ENCODE measurements around the gene C1orf159. TPM values are rescaled to one million over a fixed set of nuclear protein-coding genes. Genes with fewer than 3 reads are reported as not detected.
A peak's percentile ranks its signal among the peaks of the same experiment; 100 is the strongest.

C1orf159 gene
- total and polyA plus RNA-seq, 2 of the 8 experiments (the other 6 are each of a cell fraction or from before 2014, with no cell fraction given) = 10.0 to 10.9 TPM

GRCh38 chr1:1062348-1063163, 53.3 kb downstream of the C1orf159 start:
- no peaks in the 10 kb centered on the region for H3K79me2 ChIP-seq (ENCODE audit: control insufficient read depth in 1 of 2, insufficient read depth in 2 of 2, low read length in 2 of 2)
- POLR2A ChIA-PET (ENCODE audit: partially characterized antibody) = interaction anchor here (1.0 to 3.0 kb wide), 6 partner anchors 22 to 96 kb away, joined by 3 to 17 read pairs (median 4); no protein-coding TSS in a partner anchor
- no peaks in the 10 kb centered on the region for H3K79me1 ChIP-seq (ENCODE audit: low read depth, low read length)
- no peak overlapping the region for H3K9ac ChIP-seq (replicated peaks in 1 of 4; ENCODE audit: extremely low read depth in 1 of 4, low read depth in 3 of 4, low read length in 3 of 4)
- no peak overlapping the region for H3K23ac ChIP-seq (ENCODE audit: insufficient read length)
- peak overlapping the region; percentile 3 for H4K91ac ChIP-seq (replicated peaks; ENCODE audit: insufficient read length, low read length)
- H2BK15ac ChIP-seq (ENCODE audit: low read length) = no peak overlapping the region
- CTCF ChIA-PET (ENCODE audit: partially characterized antibody) = interaction anchor here (0.6 to 10.2 kb wide), 31 partner anchors 7 to 239 kb away, joined by 3 to 80 read pairs (median 5); partner anchors contain the start of genes ISG15 and PERM1
- DNase-seq (ENCODE audit: low read depth in 1 of 2, low spot score in 2 of 2) = no peak
- peaks cover 9 to 49% (median 33%) of the 10 kb centered on the region in 4 experiments for H3K27me3 ChIP-seq (replicated peaks in 1 of 4; ENCODE audit: control insufficient read depth in 3 of 4, extremely low read depth in 1 of 4, insufficient read depth in 3 of 4, low read length in 3 of 4)
- peaks cover 0 to 18% (median 11%) of the 10 kb centered on the region in 4 experiments; a peak in 5 of 7 replicates for H3K4me1 ChIP-seq (replicated peaks in 1 of 4; ENCODE audit: control insufficient read depth in 3 of 4, insufficient read depth in 4 of 4, low read length in 3 of 4)
- no peak overlapping the region for H4K8ac ChIP-seq (ENCODE audit: extremely low read depth, insufficient read depth, low read length)
- peaks cover 7% of the 10 kb centered on the region; the same call in 1 of the 2 replicates for H3K23me2 ChIP-seq (ENCODE audit: low read depth, low read length)
- no peak for FAIRE-seq
- no peak overlapping the region for H3K18ac ChIP-seq (ENCODE audit: extremely low read depth, low read length)
- no peak overlapping the region for H2AFZ ChIP-seq (ENCODE audit: low read length)
- H3K56ac ChIP-seq (replicated peaks; ENCODE audit: insufficient read length, low read depth, low read length) = no peak overlapping the region
- no peak overlapping the region for H3K14ac ChIP-seq (ENCODE audit: insufficient read length)
- H2BK5ac ChIP-seq (ENCODE audit: low read depth, low read length) = no peak overlapping the region
- no peak overlapping the region for H3K4ac ChIP-seq (replicated peaks; ENCODE audit: insufficient read length, low read depth, low read length)
- no peak overlapping the region for H2AK5ac ChIP-seq (ENCODE audit: low read depth, low read length)
- no peaks in the 10 kb centered on the region for H3K36me3 ChIP-seq (ENCODE audit: control insufficient read depth in 2 of 4, insufficient read depth in 4 of 4, low read length in 3 of 4)
- H2BK12ac ChIP-seq (ENCODE audit: low read depth, low read length) = no peak overlapping the region
- H3K27ac ChIP-seq (ENCODE audit: low read depth, low read length) = no peak overlapping the region
- H3K4me2 ChIP-seq (ENCODE audit: insufficient read depth in 1 of 2, low read depth in 2 of 2, low read length in 2 of 2) = no peak overlapping the region
- no peak overlapping the region for H3K4me3 ChIP-seq (ENCODE audit: extremely low read depth in 1 of 4, insufficient read depth in 2 of 4, low read depth in 3 of 4, low read length in 4 of 4)
- H2BK120ac ChIP-seq (replicated peaks; ENCODE audit: low read depth, low read length) = no peak overlapping the region
- peaks cover 0 to 13% of the 10 kb centered on the region in 2 experiments for H4K20me1 ChIP-seq (replicated peaks in 1 of 2; ENCODE audit: control insufficient read depth in 1 of 2, insufficient read depth in 2 of 2, low read length in 2 of 2)
- H3K9me3 ChIP-seq (ENCODE audit: insufficient read depth in 2 of 2, low read depth in 1 of 2, low read length in 1 of 2) = no peaks in the 10 kb centered on the region
- 79% methylated on average over 18 of the region's 29 CpGs; no CpG with 5 or more reads in 1 of the 2 experiments for WGBS, 2 experiments (ENCODE audit: extremely low coverage in 1 of 2, insufficient coverage in 1 of 2, insufficient read length in 1 of 2, insufficient replicate concordance in 2 of 2, low coverage in 1 of 2, low lambda C conversion rate in 2 of 2, missing lambda C conversion rate in 1 of 2)
- no peak overlapping the region; the same call in 1 of the 2 replicates for H2BK20ac ChIP-seq (ENCODE audit: low read length)
- H4K5ac ChIP-seq (ENCODE audit: insufficient read length, low read depth, low read length) = no peak overlapping the region
- TF ChIP-seq BCL11A (IDR thresholded peaks at IDR 0.05; ENCODE audit: low read depth in 2 of 2, low read length in 2 of 2) (no peak), TAF1 (IDR thresholded peaks at IDR 0.05; ENCODE audit: low read depth, low read length) (no peak), JUN (IDR thresholded peaks at IDR 0.05; ENCODE audit: low read depth, low read length) (no peak), ATF3 (IDR thresholded peaks at IDR 0.05; ENCODE audit: insufficient read depth, low read depth, low read length) (no peak), SAP30 (IDR thresholded peaks at IDR 0.05; ENCODE audit: insufficient read depth, insufficient replicate concordance, low read length) (no peak), KDM4A (IDR thresholded peaks at IDR 0.05; ENCODE audit: low read depth, low read length, severe bottlenecking) (no peak), FOSL1 (IDR thresholded peaks at IDR 0.05; ENCODE audit: insufficient read depth, low read depth, low read length) (no peak), RAD21 (IDR thresholded peaks at IDR 0.05 in 1 of 2, conservative IDR thresholded peaks at IDR 0.05 in 1 of 2; ENCODE audit: low read depth in 2 of 2, low read length in 2 of 2) (no peak), CREB1 (IDR thresholded peaks at IDR 0.05) (no peak), POLR2A (IDR thresholded peaks at IDR 0.05; ENCODE audit: control extremely low read depth in 1 of 2, low read depth in 2 of 2, low read length in 2 of 2) (no peak), CHD1 (IDR thresholded peaks at IDR 0.05; ENCODE audit: low read depth, low read length) (no peak)

Data from H1 (cell line).